Heart left ventricle (tissue), 16 donors: ENCODE results near the gene HOXB13. TPM values are rescaled to one million over a fixed set of nuclear protein-coding genes. Genes with fewer than 3 reads are reported as not detected.
"Not testable (repeated sequence)": the region's sequence is repeated elsewhere in the genome, so short reads cannot be mapped to it uniquely, and the experiment has no call there.

Source experiments
- ATAC-seq, 4 donors: fragments of 200-7000 bp; cut with Tn5 transposase; one replicate each; pipeline ENCODE4 v1.9.1; 2020 to 2022; ENCODE audit warnings: moderate library complexity in 4 of 4, mild to moderate bottlenecking in 3 of 4, moderate number of reproducible peaks in 1 of 4
- DNase-seq, 5 donors: peaks; one replicate each; pipeline ENCODE4 v3.0.0-alpha.2; 2020
- H3K27ac ChIP-seq, 12 donors: fragments of 200-600 bp; sonication (generic) in 4 of 12; one replicate each; pipeline versions ENCODE4 v1.5.0 to v1.8.0; 2016 to 2022; ENCODE audit warnings: mild to moderate bottlenecking in 2 of 12
- H3K27me3 ChIP-seq, 9 donors: fragments of 200-600 bp; sonication (generic) in 2 of 9; one replicate each; pipeline versions ENCODE4 v1.5.1 to v1.8.0; 2016 to 2022; ENCODE audit warnings: mild to moderate bottlenecking in 3 of 9
- H3K36me3 ChIP-seq, 9 donors: fragments of 200-600 bp; sonication (generic) in 2 of 9; one replicate each; pipeline versions ENCODE4 v1.5.0 to v1.8.0; 2018 to 2022; ENCODE audit warnings: mild to moderate bottlenecking in 2 of 9
- H3K4me1 ChIP-seq, 12 donors: fragments of 200-600 bp; sonication (generic) in 4 of 12; one replicate each; pipeline versions ENCODE4 v1.5.0 to v1.8.0; 2016 to 2022; ENCODE audit warnings: mild to moderate bottlenecking in 3 of 12
- H3K4me3 ChIP-seq, 12 donors: fragments of 200-600 bp; sonication (generic) in 4 of 12; one replicate each; pipeline versions ENCODE4 v1.5.0 to v1.8.0; 2017 to 2022; ENCODE audit warnings: mild to moderate bottlenecking in 9 of 12, moderate library complexity in 4 of 12
- H3K9me3 ChIP-seq, 12 donors: fragments of 200-600 bp; sonication (generic) in 4 of 12; one replicate each; pipeline versions ENCODE4 v1.5.0 to v1.8.0; 2016 to 2022; ENCODE audit warnings: mild to moderate bottlenecking in 1 of 12
- CTCF ChIP-seq, 12 donors: fragments of 200-600 bp; sonication (generic) in 4 of 12; IDR thresholded peaks; one replicate each; pipeline versions ENCODE4 v1.5.0 to v1.8.0; 2018 to 2022; ENCODE audit warnings: antibody characterized with exemption in 12 of 12, mild to moderate bottlenecking in 5 of 12
- POLR2A ChIP-seq, 2 donors: fragments of 450-650 bp; IDR thresholded peaks; one replicate each; pipeline ENCODE4 v1.6.1; 2017; ENCODE audit warnings: antibody characterized with exemption in 2 of 2, mild to moderate bottlenecking in 2 of 2, moderate library complexity in 2 of 2
- WGBS, 4 donors: extraction: QIAGEN DNeasy Blood & Tissue Kit in 2 of 4; methylation state at CpG; one replicate each; pipeline versions ENCODE4 v1.1.5 to v1.1.7; 2013 to 2018; 5-methylcytosine and 5-hydroxymethylcytosine counted together
- intact Hi-C, 10 donors: fragments of 100-400 bp; cut with DNase I; formaldehyde crosslinking; loops; one replicate each; pipeline versions ENCODE4 v1.11.1 to v1.14.2; 2022
- polyA plus RNA-seq, 2 donors: library from polyadenylated mRNA; stranded (reverse); fragments of 200-250 nt; gene quantifications; one replicate each; pipeline ENCODE4 v1.2.3, GENCODE V29; 2013
- total RNA-seq, 9 donors: library from RNA; depleted of rRNA in 2 of 9; stranded (reverse); fragments of >200 nt in 2 of 9; fragmentation: NEBNext Ultra II Directional in 3 of 9; extraction: Animal tissue kit (Norgen Biotek cat#: 25700) in 3 of 9; gene quantifications; one replicate each; pipeline versions ENCODE4 v1.1.0 to v1.2.4, GENCODE V29; 2016 to 2023
- donor health status: ischemic (EF 13 %, LVEDD 7.1; RV severe dilation, severe dysfunction).
- donor health status: healthy with polysubstance abuse.
- donor health status: DM: no; HTN: yes; CAD: no.
- donor health status: DM: no; HTN: no; CAD: no.
- donor health status: ischemic (EF 25% LVEDD 6.9; RV normal size, moderate dysfunction).
- donor health status: ischemic (EF 25% LVEDD 5.7; RV mildly dilated, moderate dysfunction).
- donor health status: healthy.
- donor health status: DM: yes; HTN: yes; CAD: no.
- donor health status: ischemic (EF 35%, LVEDD 5.7; RV mildly dilated, moderate dysfunction).
- donor health status: nonischemic (EF 11% LVEDD 7.7; RV severe dilation, severe dysfunction).
- donor health status: DM: yes; HTN: yes; CAD: no.
- donor health status: PGD.
- donor health status: ischemic (EF 29% LVEDD 5.4; RV normal size, mild dysfunction).
- donor health status: nonischemic (EF 23%, LVEDD 6.1; RV moderate dilation, normal function).

HOXB13 gene
- total and polyA plus RNA-seq, 11 donors, result not detected

DNA sequence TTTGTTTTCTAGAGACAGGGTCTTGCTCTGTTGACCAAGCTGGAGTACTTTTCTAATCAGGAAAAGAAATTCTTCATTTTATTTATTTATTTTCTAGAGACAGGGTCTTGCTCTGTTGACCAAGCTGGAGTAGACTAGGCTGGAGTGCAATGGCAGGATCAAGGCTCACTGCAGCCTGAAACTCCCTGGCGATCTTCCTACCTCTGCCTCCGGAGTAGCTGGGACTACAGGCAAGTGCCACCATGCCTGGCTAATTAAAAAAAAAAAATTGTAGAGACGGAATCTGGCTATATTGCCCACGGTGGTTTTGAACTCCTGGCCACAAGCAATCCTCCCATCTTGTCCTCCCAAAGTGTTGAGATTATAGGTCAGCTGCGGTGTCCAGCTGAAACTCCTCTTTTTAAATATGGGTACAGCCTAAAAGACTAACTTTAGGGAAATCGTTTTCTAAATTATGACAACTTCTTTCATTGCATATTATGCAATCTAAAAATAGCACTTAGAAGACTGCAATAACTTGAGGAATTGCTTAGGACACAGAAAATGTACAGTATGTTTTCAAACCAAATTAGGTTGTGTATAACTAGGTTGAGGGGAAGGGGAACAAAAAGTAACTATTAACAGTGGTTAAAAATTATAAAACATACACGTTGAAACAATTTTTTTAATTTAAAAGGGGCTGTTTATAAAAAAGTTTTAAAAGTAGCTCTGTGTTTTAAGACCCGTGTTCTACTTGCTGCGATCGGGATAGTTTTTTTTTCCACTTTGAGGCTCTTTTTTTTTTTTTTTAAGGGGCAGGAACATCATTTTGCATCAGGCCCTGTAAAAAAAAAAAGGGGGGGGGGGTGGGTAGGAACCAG, 11.0 kb downstream of the HOXB13 start:
- ATAC-seq (no peak), DNase-seq (no peak)
- no peak overlapping the region for H3K4me3 ChIP-seq
- peaks cover 69 to 100% (median 95%) of the 10 kb centered on the region in 9 donors for H3K27me3 ChIP-seq
- no peak for TF ChIP-seq POLR2A (IDR thresholded peaks at IDR 0.05)
- TF ChIP-seq CTCF (IDR thresholded peaks at IDR 0.05), result no peak
- H3K27ac ChIP-seq, result no peak overlapping the region
- intact Hi-C loops, result no loop called here
- no peaks in the 10 kb centered on the region for H3K36me3 ChIP-seq
- no peaks in the 10 kb centered on the region for H3K9me3 ChIP-seq
- H3K4me1 ChIP-seq, result peaks cover 0 to 16% (median 2%) of the 10 kb centered on the region in 12 donors
- WGBS, 4 donors, result 9 to 17% (median 13%) methylated on average over 10 of the region's 10 CpGs

DNA sequence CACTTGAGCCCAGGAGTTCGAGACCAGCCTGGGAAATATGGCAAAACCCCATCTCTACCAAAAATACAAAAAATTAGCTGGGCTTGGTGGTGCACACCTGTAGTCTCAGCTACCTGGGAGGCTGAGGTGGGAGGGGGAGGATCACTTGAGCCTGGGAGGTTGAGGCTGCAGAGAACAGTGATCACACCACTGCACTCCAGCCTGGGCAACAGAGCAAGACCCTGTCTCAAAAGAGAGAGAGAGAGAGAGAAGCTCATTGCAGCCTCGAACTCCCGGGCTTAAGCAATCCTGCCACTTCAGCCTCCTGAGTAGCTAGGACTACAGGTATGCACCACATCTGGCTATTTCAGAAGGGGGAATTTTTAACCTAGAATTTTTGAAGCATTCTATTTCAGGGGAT, 12.0 kb downstream of the HOXB13 start:
- H3K27ac ChIP-seq, H3K4me3 ChIP-seq, ATAC-seq, H3K36me3 ChIP-seq, intact Hi-C loops, H3K9me3 ChIP-seq, DNase-seq: not testable (repeated sequence)
- Histone ChIP-seq H3K27me3 (peaks cover 66 to 100% (median 95%) of the 10 kb centered on the region in 9 donors), H3K4me1 (peaks cover 0 to 16% (median 2%) of the 10 kb centered on the region in 12 donors)
- WGBS, 4 donors, result 71 to 79% (median 74%) methylated on average over 3 of the region's 3 CpGs

GRCh38 chr17:48715496-48716399, 12.8 kb downstream of the HOXB13 start:
- intact Hi-C loops, result no loop called here
- peaks cover 67 to 100% (median 92%) of the 10 kb centered on the region in 9 donors for H3K27me3 ChIP-seq
- ATAC-seq (no peak), DNase-seq (no peak)
- H3K4me1 ChIP-seq, result peaks cover 0 to 16% (median 2%) of the 10 kb centered on the region in 12 donors
- WGBS, 4 donors, result 37 to 44% (median 40%) methylated on average over 5 of the region's 5 CpGs
- H3K36me3 ChIP-seq, result no peaks in the 10 kb centered on the region
- H3K4me3 ChIP-seq, result no peak overlapping the region
- no peak for TF ChIP-seq CTCF (IDR thresholded peaks at IDR 0.05)
- no peak for TF ChIP-seq POLR2A (IDR thresholded peaks at IDR 0.05)
- no peak overlapping the region for H3K27ac ChIP-seq
- H3K9me3 ChIP-seq, result no peaks in the 10 kb centered on the region

DNA sequence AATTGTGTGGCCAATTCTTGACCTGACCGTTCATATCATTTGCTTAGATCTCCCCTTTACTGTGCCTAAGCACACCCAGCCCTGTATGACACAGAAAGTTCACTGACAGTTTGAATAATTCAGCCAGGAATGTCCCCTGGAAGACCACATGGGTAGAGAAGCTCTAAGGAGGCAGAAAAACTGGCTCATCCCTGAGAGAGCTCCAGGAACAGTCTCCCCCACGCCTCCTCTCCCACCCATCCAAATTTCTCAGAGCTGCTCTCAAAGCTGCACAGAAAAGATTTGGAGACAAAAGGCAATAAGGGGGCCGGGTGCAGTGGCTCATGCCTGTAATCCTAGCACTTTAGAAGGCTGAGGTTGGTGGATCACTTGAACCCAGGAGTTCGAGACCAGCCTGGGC, 17.4 kb downstream of the HOXB13 start:
- TF ChIP-seq CTCF (IDR thresholded peaks at IDR 0.05), result no peak
- TF ChIP-seq POLR2A (IDR thresholded peaks at IDR 0.05), result no peak
- peaks cover 29 to 100% (median 71%) of the 10 kb centered on the region in 9 donors for H3K27me3 ChIP-seq

More for the DNA sequence above, 17.4 kb downstream of the HOXB13 start:
- ATAC-seq, result no peak
- H3K4me1 ChIP-seq, result no peaks in the 10 kb centered on the region
- WGBS, 4 donors, result 67 to 69% (median 67%) methylated on average over 4 of the region's 4 CpGs
- H3K27ac ChIP-seq, result no peak overlapping the region
- H3K36me3 ChIP-seq, result no peaks in the 10 kb centered on the region
- no peaks in the 10 kb centered on the region for H3K9me3 ChIP-seq
- intact Hi-C loops, result no loop called here
- no peak for DNase-seq
- H3K4me3 ChIP-seq, result no peak overlapping the region
